H9 (cell line): ENCODE data around the gene ASCC3. TPM values are rescaled to one million over a fixed set of nuclear protein-coding genes. Genes with fewer than 3 reads are reported as not detected.
A peak's percentile ranks its signal among the peaks of the same experiment; 100 is the strongest.

Experiments used
- DNase-seq: peaks from one replicate; pipeline ENCODE4 v3.0.0-alpha.2; 2017
- H2AFZ ChIP-seq: one replicate; pipeline ENCODE4 v1.6.1; 2013; ENCODE audit warnings: mild to moderate bottlenecking, low read length, control low read depth, moderate library complexity
- H2AK5ac ChIP-seq: 2 replicates; pipeline ENCODE4 v1.6.1; 2013; ENCODE audit warnings: low read length, control low read depth, mixed read lengths; ENCODE audit not compliant: insufficient read length
- H2BK120ac ChIP-seq: one replicate; pipeline ENCODE4 v1.6.1; 2013; ENCODE audit warnings: low read depth, mild to moderate bottlenecking, low read length, control low read depth, inconsistent platforms; ENCODE audit not compliant: poor library complexity, severe bottlenecking
- H2BK12ac ChIP-seq: 2 replicates; pipeline ENCODE4 v1.6.1; 2013; ENCODE audit warnings: low read length, control low read depth, mixed read lengths, low read depth; ENCODE audit not compliant: insufficient read length
- H2BK15ac ChIP-seq: 2 replicates; pipeline ENCODE4 v1.6.1; 2013; ENCODE audit warnings: low read depth, low read length, control low read depth
- H2BK20ac ChIP-seq: one replicate; pipeline ENCODE4 v1.6.1; 2013; ENCODE audit warnings: low read depth, mild to moderate bottlenecking, low read length, control low read depth, inconsistent platforms; ENCODE audit not compliant: poor library complexity, severe bottlenecking
- H2BK5ac ChIP-seq: 2 replicates; pipeline ENCODE4 v1.6.1; 2013; ENCODE audit warnings: low read length, control low read depth, mixed read lengths; ENCODE audit not compliant: insufficient read length
- H3K14ac ChIP-seq: 2 replicates; pipeline ENCODE4 v1.6.1; 2013; ENCODE audit warnings: low read length, control low read depth; ENCODE audit not compliant: insufficient read depth
- H3K18ac ChIP-seq: 2 replicates; pipeline ENCODE4 v1.6.1; 2013; ENCODE audit warnings: low read depth, mild to moderate bottlenecking, mixed read lengths, low read length, control low read depth; ENCODE audit not compliant: insufficient read length
- H3K23ac ChIP-seq: 2 replicates; pipeline ENCODE4 v1.6.1; 2013; ENCODE audit warnings: low read length, control low read depth, mixed read lengths, low read depth; ENCODE audit not compliant: insufficient read length
- H3K23me2 ChIP-seq: 2 replicates; pipeline ENCODE4 v1.6.1; 2013; ENCODE audit warnings: low read depth, mild to moderate bottlenecking, mixed read lengths, low read length, control low read depth; ENCODE audit not compliant: insufficient read length, poor library complexity, severe bottlenecking
- H3K27ac ChIP-seq: 2 replicates; pipeline ENCODE4 v1.5.1; 2013; ENCODE audit warnings: low read length, control low read depth, mixed read lengths, low read depth; ENCODE audit not compliant: insufficient read length
- H3K27me3 ChIP-seq: 2 replicates; pipeline ENCODE4 v1.6.1; 2013; ENCODE audit warnings: low read length, control low read depth, inconsistent platforms; ENCODE audit not compliant: insufficient read depth
- H3K4ac ChIP-seq: 2 replicates; pipeline ENCODE4 v1.6.1; 2013; ENCODE audit warnings: low read depth, mild to moderate bottlenecking, control low read depth, inconsistent platforms, low read length, moderate library complexity
- H3K4me1 ChIP-seq: 2 replicates; pipeline ENCODE4 v1.6.1; 2013; ENCODE audit warnings: low read length, control low read depth, inconsistent platforms; ENCODE audit not compliant: insufficient read depth
- H3K4me2 ChIP-seq: 2 replicates; pipeline ENCODE4 v1.6.1; 2013; ENCODE audit warnings: low read length, control low read depth, mixed read lengths; ENCODE audit not compliant: insufficient read length, insufficient read depth
- H3K56ac ChIP-seq: 2 replicates; pipeline ENCODE4 v1.6.1; 2013; ENCODE audit warnings: low read depth, mild to moderate bottlenecking, mixed read lengths, low read length, control low read depth; ENCODE audit not compliant: insufficient read length
- H3K79me1 ChIP-seq: 2 replicates; pipeline ENCODE4 v1.6.1; 2013; ENCODE audit warnings: low read depth, mild to moderate bottlenecking, moderate library complexity, low read length, control low read depth, inconsistent platforms; ENCODE audit not compliant: insufficient read depth, poor library complexity, severe bottlenecking
- H3K79me2 ChIP-seq: 2 replicates; pipeline ENCODE4 v1.6.1; 2013; ENCODE audit warnings: low read length, control low read depth, inconsistent platforms; ENCODE audit not compliant: insufficient read depth
- H3K9ac ChIP-seq: 2 replicates; pipeline ENCODE4 v1.6.1; 2013; ENCODE audit warnings: low read length, control low read depth, mixed read lengths; ENCODE audit not compliant: insufficient read length; ENCODE audit errors: extremely low read depth
- H3K9me3 ChIP-seq: one replicate; pipeline ENCODE4 v1.6.1; 2013; ENCODE audit warnings: low read depth, low read length, inconsistent platforms; ENCODE audit not compliant: control insufficient read depth
- H3T11ph ChIP-seq: one replicate; pipeline ENCODE4 v1.6.1; 2013; ENCODE audit warnings: mild to moderate bottlenecking, low read length, control low read depth, inconsistent platforms
- H4K20me1 ChIP-seq: one replicate; pipeline ENCODE4 v1.6.1; 2013; ENCODE audit not compliant: control insufficient read depth, insufficient read length, insufficient read depth
- H4K5ac ChIP-seq: 2 replicates; pipeline ENCODE4 v1.6.1; 2013; ENCODE audit warnings: low read depth, mild to moderate bottlenecking, mixed read lengths, low read length, control low read depth; ENCODE audit not compliant: insufficient read length
- H4K8ac ChIP-seq: replicated peaks from 2 replicates; pipeline ENCODE4 v1.6.1; 2013; ENCODE audit warnings: low read length, control low read depth, mixed read lengths, low read depth; ENCODE audit not compliant: insufficient read length
- H4K91ac ChIP-seq: 2 replicates; pipeline ENCODE4 v1.6.1; 2013; ENCODE audit warnings: low read depth, mild to moderate bottlenecking, moderate library complexity, mixed read lengths, low read length, control low read depth; ENCODE audit not compliant: insufficient read length
- H3K27ac Mint-ChIP-seq, 3 experiments: 2 replicates in 2 of 3; 3 replicates in 1 of 3; pipeline ENCODE4 v1.8.0; 2020 to 2021; ENCODE audit warnings: mixed read lengths in 3 of 3, mild to moderate bottlenecking in 1 of 3, moderate library complexity in 1 of 3
- H3K27me3 Mint-ChIP-seq: 2 replicates; pipeline ENCODE4 v1.8.0; 2021; ENCODE audit warnings: low read depth, mild to moderate bottlenecking, moderate library complexity, mixed read lengths
- H3K36me3 Mint-ChIP-seq, 3 experiments: 2 replicates in 2 of 3; 3 replicates in 1 of 3; pipeline ENCODE4 v1.8.0; 2020 to 2021; ENCODE audit warnings: low read depth in 3 of 3, mixed read lengths in 3 of 3; ENCODE audit not compliant: insufficient read depth in 1 of 3
- H3K4me1 Mint-ChIP-seq, 2 experiments: 2 replicates each; pipeline ENCODE4 v1.8.0; 2020; ENCODE audit warnings: mixed read lengths in 2 of 2
- H3K4me3 Mint-ChIP-seq, 2 experiments: 2 replicates in 1 of 2; 3 replicates in 1 of 2; pipeline ENCODE4 v1.8.0; 2020 to 2021; ENCODE audit warnings: mild to moderate bottlenecking in 2 of 2, mixed read lengths in 2 of 2, moderate library complexity in 1 of 2
- H3K9me3 Mint-ChIP-seq, 2 experiments: 2 replicates in 1 of 2; 3 replicates in 1 of 2; pipeline ENCODE4 v1.8.0; 2020; ENCODE audit warnings: mild to moderate bottlenecking in 2 of 2, mixed read lengths in 2 of 2, moderate library complexity in 1 of 2
- CTCF ChIP-seq: fragments of 200-600 bp; sonication (generic); conservative IDR thresholded peaks from 3 replicates; pipeline ENCODE4 v1.8.0; 2021; ENCODE audit warnings: antibody characterized with exemption, mild to moderate bottlenecking
- WGBS: extraction: QIAGEN DNeasy Blood & Tissue Kit; methylation state at CpG from one replicate; pipeline ENCODE4 v1.1.7; 2013; ENCODE audit warnings: missing lambda C conversion rate, low lambda C conversion rate, mixed read lengths; ENCODE audit not compliant: insufficient read length; ENCODE audit errors: extremely low coverage; 5-methylcytosine and 5-hydroxymethylcytosine counted together
- total RNA-seq: library from RNA; stranded (reverse); gene quantifications from 2 replicates; pipeline ENCODE4 v1.2.1, GENCODE V29; 2021

ASCC3 gene
- total RNA-seq, 1 experiment from 2014 or later = 63.8 TPM

- Histone ChIP-seq H4K20me1 (no peaks in the 10 kb centered on the region), H2BK120ac (no peak overlapping the region), H3K23ac (no peak overlapping the region), H3K4me1 (peaks cover 2% of the 10 kb centered on the region; the same call in 1 of the 2 replicates), H3K18ac (no peak overlapping the region), H3K23me2 (no peaks in the 10 kb centered on the region), H3K4me2 (no peak overlapping the region), H3K27me3 (no peaks in the 10 kb centered on the region), H4K5ac (no peak overlapping the region), H3K79me1 (no peaks in the 10 kb centered on the region), H2AFZ (no peak overlapping the region), H3K79me2 (no peaks in the 10 kb centered on the region), H2BK20ac (no peak overlapping the region), H3K14ac (no peak overlapping the region), H2AK5ac (no peak overlapping the region), H2BK15ac (no peak overlapping the region), H3K56ac (no peak overlapping the region), H3K9ac (no peak overlapping the region), H3T11ph (no peak overlapping the region), H2BK12ac (no peak overlapping the region), H3K9me3 (no peaks in the 10 kb centered on the region), H4K8ac (no peak overlapping the region), H4K91ac (no peak overlapping the region), H3K4ac (no peak overlapping the region), H3K27ac (no peak overlapping the region), H2BK5ac (no peak overlapping the region)
- Mint-ChIP-seq H3K4me3 (no peak overlapping the region), H3K9me3 (no peaks in the 10 kb centered on the region), H3K27ac (0 out of 7 replicates have a peak overlapping the region, but pooled peaks of 1 of the 3 experiments have one; percentile 20), H3K4me1 (peaks cover 0 to 3% of the 10 kb centered on the region in 2 experiments; a peak in 1 of 4 replicates), H3K36me3 (no peaks in the 10 kb centered on the region; a peak in 1 of 7 replicates), H3K27me3 (no peaks in the 10 kb centered on the region)
- TF ChIP-seq CTCF = no peak
- DNase-seq = no peak
- WGBS = no CpG with 5 or more reads among the region's 9 CpGs
These were observed 43.6 kb upstream of the ASCC3 start for GRCh38 chr6:100924534-100925227.
